Measurements from ENCODE around the gene CDK5RAP1. TPM values are rescaled to one million over a fixed set of nuclear protein-coding genes. Genes with fewer than 3 reads are reported as not detected.

Gene CDK5RAP1
- total and polyA plus RNA-seq, 9 of the 15 experiments (the other 6 are each of a cell fraction or from before 2014, with no cell fraction given), result 41.6 to 127 (median 58.3) TPM

GRCh38 chr20:33445881-33446625 is 44.7 kb upstream of the CDK5RAP1 start:
- Histone ChIP-seq H3K9me1 (ENCODE audit: control insufficient read depth, insufficient read depth, low read length) (no peaks in the 10 kb centered on the region), H2AFZ (ENCODE audit: low read depth, low read length) (peak overlapping the region; percentile 17; the same call in 1 of the 2 replicates), H3K79me2 (ENCODE audit: control insufficient read depth, insufficient read depth, low read length) (peaks cover 17% of the 10 kb centered on the region; the same call in 2 of the 3 replicates), H3K4me1 (replicated peaks in 1 of 2; ENCODE audit: control insufficient read depth in 2 of 2, insufficient read depth in 2 of 2, low read length in 2 of 2) (peaks cover 31 to 39% of the 10 kb centered on the region in 2 experiments; a peak in 4 of 5 replicates), H3K4me3 (no peak overlapping the region), H3K9ac (ENCODE audit: insufficient read depth in 1 of 2, low read depth in 2 of 2, low read length in 2 of 2) (no peak overlapping the region), H3K27me3 (ENCODE audit: control insufficient read depth in 2 of 2, insufficient read depth in 2 of 2, low read length in 2 of 2) (no peaks in the 10 kb centered on the region), H3K36me3 (ENCODE audit: control insufficient read depth, insufficient read depth, low read length) (no peaks in the 10 kb centered on the region), H3K4me2 (ENCODE audit: insufficient read depth, low read length) (no peak overlapping the region), H3K9me3 (replicated peaks; ENCODE audit: control insufficient read depth, insufficient read depth, low read depth, low read length) (no peaks in the 10 kb centered on the region), H3K27ac (ENCODE audit: extremely low read depth, low read depth, low read length) (no peak overlapping the region), H4K20me1 (replicated peaks; ENCODE audit: control insufficient read depth, insufficient read depth, low read length) (no peaks in the 10 kb centered on the region)
- ChIA-PET POLR2A (interaction anchor here (1.0 kb wide), 3 partner anchors 26 to 220 kb away, joined by 4 read pairs; no protein-coding TSS in a partner anchor), CTCF (ENCODE audit: low intra/inter-chr PET ratio) (no interaction called here)
- intact Hi-C loops (cut with micrococcal nuclease) (loop anchor here (2.0 kb wide), 1 partner anchor 29 kb away; no protein-coding TSS in a partner anchor), in situ Hi-C loops (cut with MboI) (no loop called here)
- BruUV-seq (replicated peaks), result no TSS peak
- no peak for DNase-seq (ENCODE audit: extremely low read depth in 1 of 4, low spot score in 3 of 4)
- no peak for FAIRE-seq
- no peak for ATAC-seq
- TF ChIP-seq TBL1XR1 (IDR thresholded peaks at IDR 0.05; ENCODE audit: low read length in 2 of 2) (no peak), CBFB (CRISPR knock-in tag; IDR thresholded peaks at IDR 0.05) (no peak), CREB3L1 (IDR thresholded peaks at IDR 0.05; ENCODE audit: borderline replicate concordance, low read depth) (no peak), ZNF263 (CRISPR knock-in tag; IDR thresholded peaks at IDR 0.05; ENCODE audit: borderline replicate concordance) (no peak), SMAD4 (CRISPR knock-in tag; conservative IDR thresholded peaks at IDR 0.05) (no peak), TAF9B (IDR thresholded peaks at IDR 0.05; ENCODE audit: partially characterized antibody) (no peak), ZC3H4 (CRISPR knock-in tag; IDR thresholded peaks at IDR 0.05; ENCODE audit: borderline replicate concordance) (no peak), POLR2A (conservative IDR thresholded peaks at IDR 0.05) (no peak), EGR1 (conservative IDR thresholded peaks at IDR 0.05) (no peak), XRCC3 (IDR thresholded peaks at IDR 0.05) (no peak), ZNF589 (CRISPR knock-in tag; IDR thresholded peaks at IDR 0.05; ENCODE audit: low read depth) (no peak), HES1 (IDR thresholded peaks at IDR 0.05; ENCODE audit: low read depth) (no peak), ZNF778 (CRISPR knock-in tag; IDR thresholded peaks at IDR 0.05) (no peak), HDAC6 (IDR thresholded peaks at IDR 0.05; ENCODE audit: low read depth, low read length) (no peak), SAFB2 (IDR thresholded peaks at IDR 0.05; ENCODE audit: borderline replicate concordance, low read depth, low read length, severe bottlenecking) (no peak), MAZ (CRISPR knock-in tag; conservative IDR thresholded peaks at IDR 0.05 in 1 of 2, IDR thresholded peaks at IDR 0.05 in 1 of 2) (no peak), ZNF140 (CRISPR knock-in tag; IDR thresholded peaks at IDR 0.05) (no peak), GABPA (tag; conservative IDR thresholded peaks at IDR 0.05; ENCODE audit: low read depth) (no peak)
- TF ChIP-seq, protein P1, sequence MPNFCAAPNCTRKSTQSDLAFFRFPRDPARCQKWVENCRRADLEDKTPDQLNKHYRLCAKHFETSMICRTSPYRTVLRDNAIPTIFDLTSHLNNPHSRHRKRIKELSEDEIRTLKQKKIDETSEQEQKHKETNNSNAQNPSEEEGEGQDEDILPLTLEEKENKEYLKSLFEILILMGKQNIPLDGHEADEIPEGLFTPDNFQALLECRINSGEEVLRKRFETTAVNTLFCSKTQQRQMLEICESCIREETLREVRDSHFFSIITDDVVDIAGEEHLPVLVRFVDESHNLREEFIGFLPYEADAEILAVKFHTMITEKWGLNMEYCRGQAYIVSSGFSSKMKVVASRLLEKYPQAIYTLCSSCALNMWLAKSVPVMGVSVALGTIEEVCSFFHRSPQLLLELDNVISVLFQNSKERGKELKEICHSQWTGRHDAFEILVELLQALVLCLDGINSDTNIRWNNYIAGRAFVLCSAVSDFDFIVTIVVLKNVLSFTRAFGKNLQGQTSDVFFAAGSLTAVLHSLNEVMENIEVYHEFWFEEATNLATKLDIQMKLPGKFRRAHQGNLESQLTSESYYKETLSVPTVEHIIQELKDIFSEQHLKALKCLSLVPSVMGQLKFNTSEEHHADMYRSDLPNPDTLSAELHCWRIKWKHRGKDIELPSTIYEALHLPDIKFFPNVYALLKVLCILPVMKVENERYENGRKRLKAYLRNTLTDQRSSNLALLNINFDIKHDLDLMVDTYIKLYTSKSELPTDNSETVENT (CRISPR knock-in tag; IDR thresholded peaks at IDR 0.05), result no peak
- WGBS (ENCODE audit: insufficient coverage, low coverage, missing lambda C conversion rate), result 46% methylated on average over 4 of the region's 4 CpGs
